ENCODE measurements around the gene RAB33B. TPM values are rescaled to one million over a fixed set of nuclear protein-coding genes. Genes with fewer than 3 reads are reported as not detected.
"Not testable (repeated sequence)": the region's sequence is repeated elsewhere in the genome, so short reads cannot be mapped to it uniquely, and the experiment has no call there.

Gene RAB33B
- polyA plus RNA-seq, 1 donor (not counting 4 experiments of a cell fraction or from before 2014, with no cell fraction given), result 4.4 TPM

DNA sequence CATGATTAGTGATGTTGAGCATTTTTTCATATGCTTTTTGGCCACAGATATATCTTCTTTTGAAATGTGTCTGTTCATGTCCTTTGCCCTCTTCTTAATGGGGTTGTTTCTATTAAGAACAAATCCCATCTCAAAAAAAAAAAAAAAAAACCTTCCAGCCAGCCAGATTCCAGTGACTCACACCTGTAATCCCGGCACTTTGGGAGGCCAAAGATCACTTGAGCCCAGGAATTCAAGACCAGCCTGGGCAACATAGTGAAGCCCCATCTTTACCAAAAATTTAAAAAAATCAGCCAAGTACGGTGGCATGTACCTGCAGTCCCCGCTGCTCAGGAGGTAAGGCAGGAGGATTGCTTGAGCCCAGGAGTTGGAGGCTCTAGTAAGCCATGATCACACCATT, 5.1 kb downstream of the RAB33B start:
- FAIRE-seq (no peak), DNase-seq (ENCODE audit: low read depth, low spot score) (no peak)
- dilution Hi-C loops (cut with MboI; ENCODE audit: extremely low pct_ligation_motif_present, low sequenced_read_pairs), result no loop called here
- no peak overlapping the region for H3K9ac ChIP-seq (ENCODE audit: control insufficient read depth, extremely low read depth, insufficient read depth, low read length)
- no peak overlapping the region for H3K4me2 ChIP-seq (ENCODE audit: control insufficient read depth, extremely low read depth, insufficient read depth, low read depth, low read length)
- H3K27ac ChIP-seq (ENCODE audit: control insufficient read depth, insufficient read depth, low read length), result no peak overlapping the region
- H3K27me3 ChIP-seq (ENCODE audit: control insufficient read depth, extremely low read depth, insufficient read depth, low read length), result no peaks in the 10 kb centered on the region
- peaks cover 66% of the 10 kb centered on the region for H3K79me2 ChIP-seq (ENCODE audit: control insufficient read depth, insufficient read depth, low read length)
- no peak overlapping the region for H3K4me3 ChIP-seq (ENCODE audit: control insufficient read depth in 2 of 3, extremely low read depth in 1 of 3, insufficient read depth in 2 of 3, low read depth in 1 of 3, low read length in 3 of 3)
- peaks cover 3% of the 10 kb centered on the region for H3K9me1 ChIP-seq (ENCODE audit: control insufficient read depth, extremely low read depth, insufficient read depth, low read length)
- H3K36me3 ChIP-seq (ENCODE audit: control insufficient read depth in 2 of 2, extremely low read depth in 1 of 2, insufficient read depth in 2 of 2, low read length in 2 of 2), result no peaks in the 10 kb centered on the region
- no peaks in the 10 kb centered on the region for H3K9me3 ChIP-seq (ENCODE audit: control insufficient read depth, low read depth, low read length)
- TF ChIP-seq, protein P1, sequence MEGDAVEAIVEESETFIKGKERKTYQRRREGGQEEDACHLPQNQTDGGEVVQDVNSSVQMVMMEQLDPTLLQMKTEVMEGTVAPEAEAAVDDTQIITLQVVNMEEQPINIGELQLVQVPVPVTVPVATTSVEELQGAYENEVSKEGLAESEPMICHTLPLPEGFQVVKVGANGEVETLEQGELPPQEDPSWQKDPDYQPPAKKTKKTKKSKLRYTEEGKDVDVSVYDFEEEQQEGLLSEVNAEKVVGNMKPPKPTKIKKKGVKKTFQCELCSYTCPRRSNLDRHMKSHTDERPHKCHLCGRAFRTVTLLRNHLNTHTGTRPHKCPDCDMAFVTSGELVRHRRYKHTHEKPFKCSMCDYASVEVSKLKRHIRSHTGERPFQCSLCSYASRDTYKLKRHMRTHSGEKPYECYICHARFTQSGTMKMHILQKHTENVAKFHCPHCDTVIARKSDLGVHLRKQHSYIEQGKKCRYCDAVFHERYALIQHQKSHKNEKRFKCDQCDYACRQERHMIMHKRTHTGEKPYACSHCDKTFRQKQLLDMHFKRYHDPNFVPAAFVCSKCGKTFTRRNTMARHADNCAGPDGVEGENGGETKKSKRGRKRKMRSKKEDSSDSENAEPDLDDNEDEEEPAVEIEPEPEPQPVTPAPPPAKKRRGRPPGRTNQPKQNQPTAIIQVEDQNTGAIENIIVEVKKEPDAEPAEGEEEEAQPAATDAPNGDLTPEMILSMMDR (optimal IDR thresholded peaks at IDR 0.05 in 1 of 3, IDR thresholded peaks at IDR 0.05 in 1 of 3, conservative IDR thresholded peaks at IDR 0.05 in 1 of 3; ENCODE audit: extremely low read depth in 1 of 3, insufficient read depth in 2 of 3, low read length in 3 of 3), result no peak
- no peak for TF ChIP-seq EZH2 (IDR thresholded peaks at IDR 0.05; ENCODE audit: low read length)
- no peaks in the 10 kb centered on the region for H4K20me1 ChIP-seq (ENCODE audit: control insufficient read depth, extremely low read depth, insufficient read depth, low read length)
- H3K4me1 ChIP-seq (ENCODE audit: control insufficient read depth, extremely low read depth, insufficient read depth, low read length), result peaks cover 23% of the 10 kb centered on the region
- no peak overlapping the region for H2AFZ ChIP-seq (ENCODE audit: control insufficient read depth, low read length)

- peaks cover 14% of the 10 kb centered on the region for H3K4me1 ChIP-seq (ENCODE audit: control insufficient read depth, extremely low read depth, insufficient read depth, low read length)
- H3K79me2 ChIP-seq (ENCODE audit: control insufficient read depth, insufficient read depth, low read length), result peaks cover 51% of the 10 kb centered on the region
- FAIRE-seq (no peak), DNase-seq (ENCODE audit: low read depth, low spot score) (no peak)
- H3K9me3 ChIP-seq (ENCODE audit: control insufficient read depth, low read depth, low read length), result no peaks in the 10 kb centered on the region
- H2AFZ ChIP-seq (ENCODE audit: control insufficient read depth, low read length), result no peak overlapping the region
- H3K27me3 ChIP-seq (ENCODE audit: control insufficient read depth, extremely low read depth, insufficient read depth, low read length), result no peaks in the 10 kb centered on the region
- H3K9ac ChIP-seq (ENCODE audit: control insufficient read depth, extremely low read depth, insufficient read depth, low read length), result no peak overlapping the region
- H3K4me3 ChIP-seq (ENCODE audit: control insufficient read depth in 2 of 3, extremely low read depth in 1 of 3, insufficient read depth in 2 of 3, low read depth in 1 of 3, low read length in 3 of 3), result no peak overlapping the region
- TF ChIP-seq EZH2 (IDR thresholded peaks at IDR 0.05; ENCODE audit: low read length), result no peak
- H3K4me2 ChIP-seq (ENCODE audit: control insufficient read depth, extremely low read depth, insufficient read depth, low read depth, low read length), result no peak overlapping the region
- dilution Hi-C loops (cut with MboI; ENCODE audit: extremely low pct_ligation_motif_present, low sequenced_read_pairs), result no loop called here
- H4K20me1 ChIP-seq (ENCODE audit: control insufficient read depth, extremely low read depth, insufficient read depth, low read length), result no peaks in the 10 kb centered on the region
- H3K36me3 ChIP-seq (ENCODE audit: control insufficient read depth in 2 of 2, extremely low read depth in 1 of 2, insufficient read depth in 2 of 2, low read length in 2 of 2), result no peaks in the 10 kb centered on the region
- no peak overlapping the region for H3K27ac ChIP-seq (ENCODE audit: control insufficient read depth, insufficient read depth, low read length)
- peaks cover 3% of the 10 kb centered on the region for H3K9me1 ChIP-seq (ENCODE audit: control insufficient read depth, extremely low read depth, insufficient read depth, low read length)
Observed at GRCh38 chr4:139460565-139460964, 6.6 kb downstream of the RAB33B start.

GRCh38 chr4:139461022-139461628, 7.2 kb downstream of the RAB33B start:
- no peak for DNase-seq (ENCODE audit: low read depth, low spot score)
- no peak overlapping the region for H3K4me2 ChIP-seq (ENCODE audit: control insufficient read depth, extremely low read depth, insufficient read depth, low read depth, low read length)
- TF ChIP-seq, protein P1 (optimal IDR thresholded peaks at IDR 0.05 in 1 of 3, IDR thresholded peaks at IDR 0.05 in 1 of 3, conservative IDR thresholded peaks at IDR 0.05 in 1 of 3; ENCODE audit: extremely low read depth in 1 of 3, insufficient read depth in 2 of 3, low read length in 3 of 3), result no peak
- no peak for TF ChIP-seq EZH2 (IDR thresholded peaks at IDR 0.05; ENCODE audit: low read length)
- no peak overlapping the region for H2AFZ ChIP-seq (ENCODE audit: control insufficient read depth, low read length)
- H3K9me1 ChIP-seq (ENCODE audit: control insufficient read depth, extremely low read depth, insufficient read depth, low read length), result no peaks in the 10 kb centered on the region
- no peak overlapping the region for H3K4me3 ChIP-seq (ENCODE audit: control insufficient read depth in 2 of 3, extremely low read depth in 1 of 3, insufficient read depth in 2 of 3, low read depth in 1 of 3, low read length in 3 of 3)
- peaks cover 9% of the 10 kb centered on the region for H3K4me1 ChIP-seq (ENCODE audit: control insufficient read depth, extremely low read depth, insufficient read depth, low read length)
- no peak overlapping the region for H3K27ac ChIP-seq (ENCODE audit: control insufficient read depth, insufficient read depth, low read length)
- H3K9me3 ChIP-seq (ENCODE audit: control insufficient read depth, low read depth, low read length), result no peaks in the 10 kb centered on the region
- no peaks in the 10 kb centered on the region for H4K20me1 ChIP-seq (ENCODE audit: control insufficient read depth, extremely low read depth, insufficient read depth, low read length)
- no peaks in the 10 kb centered on the region for H3K36me3 ChIP-seq (ENCODE audit: control insufficient read depth in 2 of 2, extremely low read depth in 1 of 2, insufficient read depth in 2 of 2, low read length in 2 of 2)
- H3K27me3 ChIP-seq (ENCODE audit: control insufficient read depth, extremely low read depth, insufficient read depth, low read length), result no peaks in the 10 kb centered on the region
- H3K79me2 ChIP-seq (ENCODE audit: control insufficient read depth, insufficient read depth, low read length), result peaks cover 49% of the 10 kb centered on the region
- H3K9ac ChIP-seq (ENCODE audit: control insufficient read depth, extremely low read depth, insufficient read depth, low read length), result no peak overlapping the region
- dilution Hi-C loops (cut with MboI; ENCODE audit: extremely low pct_ligation_motif_present, low sequenced_read_pairs), result no loop called here
- FAIRE-seq, result no peak

DNA sequence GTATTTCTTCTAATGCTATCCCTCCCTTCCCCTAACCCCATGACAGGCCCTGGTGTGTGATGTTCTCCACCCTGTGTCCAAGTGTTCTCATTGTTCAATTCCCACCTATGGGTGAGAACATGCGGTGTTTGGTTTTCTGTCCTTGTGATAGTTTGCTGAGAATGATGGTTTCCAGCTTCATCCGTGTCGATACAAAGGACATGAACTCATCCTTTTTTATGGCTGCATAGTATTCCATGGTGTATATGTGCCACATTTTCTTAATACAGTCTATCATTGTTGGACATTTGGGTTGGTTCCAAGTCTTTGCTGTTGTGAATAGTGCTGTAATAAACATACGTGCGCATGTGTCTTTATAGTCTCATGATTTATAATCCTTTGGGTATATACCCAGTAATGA, 10.6 kb downstream of the RAB33B start:
- H3K9ac ChIP-seq (ENCODE audit: control insufficient read depth, extremely low read depth, insufficient read depth, low read length); H3K27me3 ChIP-seq (ENCODE audit: control insufficient read depth, extremely low read depth, insufficient read depth, low read length); H3K4me2 ChIP-seq (ENCODE audit: control insufficient read depth, extremely low read depth, insufficient read depth, low read depth, low read length); H4K20me1 ChIP-seq (ENCODE audit: control insufficient read depth, extremely low read depth, insufficient read depth, low read length); H3K27ac ChIP-seq (ENCODE audit: control insufficient read depth, insufficient read depth, low read length); H3K9me3 ChIP-seq (ENCODE audit: control insufficient read depth, low read depth, low read length); dilution Hi-C loops (cut with MboI; ENCODE audit: extremely low pct_ligation_motif_present, low sequenced_read_pairs); H3K4me1 ChIP-seq (ENCODE audit: control insufficient read depth, extremely low read depth, insufficient read depth, low read length); H3K9me1 ChIP-seq (ENCODE audit: control insufficient read depth, extremely low read depth, insufficient read depth, low read length); H3K4me3 ChIP-seq (ENCODE audit: control insufficient read depth in 2 of 3, extremely low read depth in 1 of 3, insufficient read depth in 2 of 3, low read depth in 1 of 3, low read length in 3 of 3); DNase-seq (ENCODE audit: low read depth, low spot score); H2AFZ ChIP-seq (ENCODE audit: control insufficient read depth, low read length); FAIRE-seq; H3K36me3 ChIP-seq (ENCODE audit: control insufficient read depth in 2 of 2, extremely low read depth in 1 of 2, insufficient read depth in 2 of 2, low read length in 2 of 2): not testable (repeated sequence)
- peaks cover 33% of the 10 kb centered on the region for H3K79me2 ChIP-seq (ENCODE audit: control insufficient read depth, insufficient read depth, low read length)

All from keratinocyte (primary cell).